HEK293 (cell line): ENCODE results near the gene MAK.

Experiments used
- CTCF ChIP-seq: fragments of 450-650 bp; formaldehyde crosslinking; IDR thresholded peaks from 2 replicates; pipeline ENCODE4 v1.5.1; 2016; ENCODE audit warnings: missing biosample characterization, missing genetic modification characterization
- FEZF1 ChIP-seq: fragments of 450-650 bp; formaldehyde crosslinking; IDR thresholded peaks from 2 replicates; pipeline ENCODE4 v1.5.1; 2016; ENCODE audit warnings: missing biosample characterization, missing genetic modification characterization
- GLI4 ChIP-seq: fragments of 450-650 bp; formaldehyde crosslinking; IDR thresholded peaks from 2 replicates; pipeline ENCODE4 v1.5.1; 2016; ENCODE audit warnings: missing biosample characterization, missing genetic modification characterization
- KLF1 ChIP-seq: fragments of 450-650 bp; formaldehyde crosslinking; IDR thresholded peaks from 2 replicates; pipeline ENCODE4 v1.5.1; 2016; ENCODE audit warnings: missing biosample characterization, missing genetic modification characterization
- PRDM2 ChIP-seq: fragments of 450-650 bp; formaldehyde crosslinking; IDR thresholded peaks from 2 replicates; pipeline ENCODE4 v1.5.1; 2016; ENCODE audit warnings: missing biosample characterization, missing genetic modification characterization, borderline replicate concordance
- PRDM4 ChIP-seq: fragments of 450-650 bp; formaldehyde crosslinking; IDR thresholded peaks from 2 replicates; pipeline ENCODE4 v1.5.1; 2017; ENCODE audit warnings: missing biosample characterization, missing genetic modification characterization
- SCRT2 ChIP-seq: fragments of 450-650 bp; formaldehyde crosslinking; IDR thresholded peaks from 2 replicates; pipeline ENCODE4 v1.5.1; 2016; ENCODE audit warnings: missing biosample characterization, missing genetic modification characterization
- YY2 ChIP-seq: fragments of 450-650 bp; formaldehyde crosslinking; IDR thresholded peaks from 2 replicates; pipeline ENCODE4 v1.5.1; 2016; ENCODE audit warnings: missing biosample characterization, missing genetic modification characterization
- ZBTB10 ChIP-seq: fragments of 450-650 bp; formaldehyde crosslinking; IDR thresholded peaks from 2 replicates; pipeline ENCODE4 v1.5.1; 2016; ENCODE audit warnings: missing biosample characterization, missing genetic modification characterization
- ZBTB21 ChIP-seq: fragments of 450-650 bp; formaldehyde crosslinking; IDR thresholded peaks from 2 replicates; pipeline ENCODE4 v1.5.1; 2017; ENCODE audit warnings: missing biosample characterization, missing genetic modification characterization
- ZEB2 ChIP-seq: fragments of 450-650 bp; formaldehyde crosslinking; IDR thresholded peaks from 2 replicates; pipeline ENCODE4 v1.5.1; 2016; ENCODE audit warnings: missing biosample characterization, missing genetic modification characterization
- ZNF114 ChIP-seq: fragments of 450-650 bp; formaldehyde crosslinking; IDR thresholded peaks from 2 replicates; pipeline ENCODE4 v1.5.0; 2017; ENCODE audit warnings: missing biosample characterization, missing genetic modification characterization
- ZNF341 ChIP-seq: fragments of 450-650 bp; formaldehyde crosslinking; IDR thresholded peaks from 2 replicates; pipeline ENCODE4; 2016; ENCODE audit warnings: low read depth, missing biosample characterization, missing genetic modification characterization
- ZNF350 ChIP-seq: fragments of 450-650 bp; formaldehyde crosslinking; IDR thresholded peaks from 2 replicates; pipeline ENCODE4 v1.5.0; 2017; ENCODE audit warnings: missing biosample characterization, mild to moderate bottlenecking, missing genetic modification characterization
- ZNF426 ChIP-seq: fragments of 450-650 bp; formaldehyde crosslinking; IDR thresholded peaks from 2 replicates; pipeline ENCODE4 v1.5.1; 2017; ENCODE audit warnings: missing biosample characterization, missing genetic modification characterization, mild to moderate bottlenecking, inconsistent platforms, moderate library complexity
- ZNF544 ChIP-seq: fragments of 450-650 bp; formaldehyde crosslinking; IDR thresholded peaks from 2 replicates; pipeline ENCODE4 v1.5.0; 2017; ENCODE audit warnings: missing biosample characterization, missing genetic modification characterization
- ZNF548 ChIP-seq: fragments of 450-650 bp; formaldehyde crosslinking; IDR thresholded peaks from 2 replicates; pipeline ENCODE4 v1.5.1; 2016; ENCODE audit warnings: missing biosample characterization, missing genetic modification characterization
- ZNF558 ChIP-seq: fragments of 450-650 bp; formaldehyde crosslinking; IDR thresholded peaks from 2 replicates; pipeline ENCODE4 v1.5.1; 2016; ENCODE audit warnings: missing biosample characterization, missing genetic modification characterization
- ZNF629 ChIP-seq: fragments of 450-650 bp; formaldehyde crosslinking; IDR thresholded peaks from 2 replicates; pipeline ENCODE4 v1.5.1; 2017; ENCODE audit warnings: missing biosample characterization, missing genetic modification characterization
- ZNF660 ChIP-seq: fragments of 450-650 bp; IDR thresholded peaks from 2 replicates; pipeline ENCODE4 v1.5.1; 2018; ENCODE audit warnings: missing biosample characterization, mild to moderate bottlenecking, missing genetic modification characterization
- ZNF747 ChIP-seq: fragments of 450-650 bp; formaldehyde crosslinking; IDR thresholded peaks from 2 replicates; pipeline ENCODE4 v1.5.1; 2016; ENCODE audit warnings: missing biosample characterization, missing genetic modification characterization
- ZNF76 ChIP-seq: fragments of 450-650 bp; formaldehyde crosslinking; IDR thresholded peaks from 2 replicates; pipeline ENCODE4; 2016; ENCODE audit warnings: low read depth, missing biosample characterization, missing genetic modification characterization, borderline replicate concordance
- ZNF768 ChIP-seq: fragments of 450-650 bp; formaldehyde crosslinking; IDR thresholded peaks from 2 replicates; pipeline ENCODE4 v1.5.1; 2018; ENCODE audit warnings: missing biosample characterization, mild to moderate bottlenecking, missing genetic modification characterization
- ZNF776 ChIP-seq: fragments of 450-650 bp; formaldehyde crosslinking; IDR thresholded peaks from 2 replicates; pipeline ENCODE4 v1.5.0; 2017; ENCODE audit warnings: missing biosample characterization, missing genetic modification characterization, borderline replicate concordance
- ZNF843 ChIP-seq: fragments of 450-650 bp; formaldehyde crosslinking; IDR thresholded peaks from 2 replicates; pipeline ENCODE4 v1.5.1; 2016; ENCODE audit warnings: missing biosample characterization, missing genetic modification characterization
- ZSCAN4 ChIP-seq: fragments of 450-650 bp; formaldehyde crosslinking; IDR thresholded peaks from 2 replicates; pipeline ENCODE4 v1.5.1; 2017; ENCODE audit warnings: missing biosample characterization, missing genetic modification characterization

Gene MAK

GRCh38 chr6:10886691-10887502 is 48.6 kb upstream of the MAK start, which contains the start of gene SYCP2L (continued):
- TF ChIP-seq ZEB2 = peak; percentile 85; the same call in 1 of the 2 replicates
- no peak for TF ChIP-seq YY2 (tag by site-specific recombination)
- peak; percentile 81 for TF ChIP-seq PRDM4 (tag by site-specific recombination)
- TF ChIP-seq ZNF768 = no peak
- TF ChIP-seq ZSCAN4 (tag by site-specific recombination) = no peak
- TF ChIP-seq PRDM2 = no peak
- peak; percentile 98 for TF ChIP-seq CTCF (tag by site-specific recombination)
- peak; percentile 90 for TF ChIP-seq ZBTB21 (tag by site-specific recombination)
- peak; percentile 96 for TF ChIP-seq ZNF629 (tag by site-specific recombination)
- TF ChIP-seq ZNF558 (tag by site-specific recombination) = peak; percentile 60; the same call in 1 of the 2 replicates
- no peak for TF ChIP-seq GLI4 (tag by site-specific recombination)
- no peak for TF ChIP-seq ZNF776 (tag by site-specific recombination)
- no peak; the same call in 1 of the 2 replicates for TF ChIP-seq SCRT2 (tag by site-specific recombination)
- peak; percentile 67 for TF ChIP-seq KLF1 (tag by site-specific recombination)
- no peak for TF ChIP-seq ZNF114
- TF ChIP-seq ZNF76 (tag by site-specific recombination) = peak; percentile 32; the same call in 1 of the 2 replicates
- no peak for TF ChIP-seq ZNF426 (tag by site-specific recombination)
- TF ChIP-seq ZNF843 (tag by site-specific recombination) = no peak; the same call in none of the 2 replicates
- TF ChIP-seq ZBTB10 (tag by site-specific recombination) = peak; percentile 70; the same call in 1 of the 2 replicates
- peak; percentile 96 for TF ChIP-seq FEZF1 (tag by site-specific recombination)
- peak; percentile 95 for TF ChIP-seq ZNF341 (tag by site-specific recombination)
- TF ChIP-seq ZNF747 (tag by site-specific recombination) = no peak
- no peak for TF ChIP-seq ZNF544 (tag by site-specific recombination)
- TF ChIP-seq ZNF548 (tag by site-specific recombination) = no peak
- peak; percentile 95 for TF ChIP-seq ZNF660 (tag by site-specific recombination)
- no peak for TF ChIP-seq ZNF350 (tag by site-specific recombination)
